ENCODE results near the gene GRB14.
"Not testable (repeated sequence)": the region's sequence is repeated elsewhere in the genome, so short reads cannot be mapped to it uniquely, and the experiment has no call there.

The GRB14 gene

GRCh38 chr2:164478205-164478604 is 143.1 kb downstream of the GRB14 start:
- no peak for DNase-seq

GRCh38 chr2:164474873-164475272 is 146.4 kb downstream of the GRB14 start:
- no peak for DNase-seq

- no peak for DNase-seq
Measured at GRCh38 chr2:164473021-164473420, 148.3 kb downstream of the GRB14 start.

GRCh38 chr2:164465047-164465446 is 156.2 kb downstream of the GRB14 start:
- DNase-seq = not testable (repeated sequence)

GRCh38 chr2:164464376-164464775 is 156.9 kb downstream of the GRB14 start:
- DNase-seq = no peak

GRCh38 chr2:164458792-164459191 is 162.5 kb downstream of the GRB14 start:
- DNase-seq = no peak

GRCh38 chr2:164457271-164457670 is 164.0 kb downstream of the GRB14 start:
- no peak for DNase-seq

- DNase-seq = no peak
Measured at GRCh38 chr2:164456619-164457018, 164.7 kb downstream of the GRB14 start.

GRCh38 chr2:164453656-164454305 is 167.5 kb downstream of the GRB14 start:
- DNase-seq = no peak

- no peak for DNase-seq
Measured at GRCh38 chr2:164450278-164450677, 171.0 kb downstream of the GRB14 start.

GRCh38 chr2:164449706-164450105 is 171.6 kb downstream of the GRB14 start:
- no peak for DNase-seq

GRCh38 chr2:164447660-164448059 is 173.6 kb downstream of the GRB14 start:
- no peak for DNase-seq
